ENCODE results near the gene KCTD10.
"Not testable (repeated sequence)": the region's sequence is repeated elsewhere in the genome, so short reads cannot be mapped to it uniquely, and the experiment has no call there.

KCTD10 gene

GRCh38 chr12:109432842-109433304, 44.2 kb downstream of the KCTD10 start:
- in situ Hi-C loops (cut with HindIII; ENCODE audit: low sequenced_read_pairs) = no loop called here
- H3K4me3 ChIP-seq (ENCODE audit: low read depth, low read length) = no peak overlapping the region
- TF ChIP-seq, protein P1, sequence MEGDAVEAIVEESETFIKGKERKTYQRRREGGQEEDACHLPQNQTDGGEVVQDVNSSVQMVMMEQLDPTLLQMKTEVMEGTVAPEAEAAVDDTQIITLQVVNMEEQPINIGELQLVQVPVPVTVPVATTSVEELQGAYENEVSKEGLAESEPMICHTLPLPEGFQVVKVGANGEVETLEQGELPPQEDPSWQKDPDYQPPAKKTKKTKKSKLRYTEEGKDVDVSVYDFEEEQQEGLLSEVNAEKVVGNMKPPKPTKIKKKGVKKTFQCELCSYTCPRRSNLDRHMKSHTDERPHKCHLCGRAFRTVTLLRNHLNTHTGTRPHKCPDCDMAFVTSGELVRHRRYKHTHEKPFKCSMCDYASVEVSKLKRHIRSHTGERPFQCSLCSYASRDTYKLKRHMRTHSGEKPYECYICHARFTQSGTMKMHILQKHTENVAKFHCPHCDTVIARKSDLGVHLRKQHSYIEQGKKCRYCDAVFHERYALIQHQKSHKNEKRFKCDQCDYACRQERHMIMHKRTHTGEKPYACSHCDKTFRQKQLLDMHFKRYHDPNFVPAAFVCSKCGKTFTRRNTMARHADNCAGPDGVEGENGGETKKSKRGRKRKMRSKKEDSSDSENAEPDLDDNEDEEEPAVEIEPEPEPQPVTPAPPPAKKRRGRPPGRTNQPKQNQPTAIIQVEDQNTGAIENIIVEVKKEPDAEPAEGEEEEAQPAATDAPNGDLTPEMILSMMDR (IDR thresholded peaks at IDR 0.05; ENCODE audit: low read depth, low read length) = peak; percentile 98
- peak; percentile 89 for DNase-seq (ENCODE audit: low read depth, low spot score)

DNA sequence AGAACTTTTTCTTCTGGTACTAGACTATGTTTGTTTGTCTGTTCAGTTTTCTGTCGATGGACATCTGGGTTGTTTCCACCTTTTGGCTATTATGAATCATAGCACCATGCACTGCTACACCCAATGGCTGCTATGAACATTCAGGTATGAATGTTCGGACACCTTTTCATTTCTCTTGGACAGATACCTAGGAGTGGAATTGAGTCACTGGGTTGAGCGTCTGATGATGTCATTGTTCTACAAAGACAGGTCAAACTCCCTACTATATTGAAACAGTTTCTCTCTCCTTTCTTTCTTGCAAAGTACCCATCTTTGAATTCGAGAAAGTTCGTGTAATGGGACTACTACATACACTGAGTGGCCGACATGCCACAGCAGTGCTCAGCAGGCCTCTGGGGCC, 44.7 kb downstream of the KCTD10 start:
- TF ChIP-seq, protein P1 (IDR thresholded peaks at IDR 0.05; ENCODE audit: low read depth, low read length) = no peak
- no peak overlapping the region for H3K4me3 ChIP-seq (ENCODE audit: low read depth, low read length)
- no peak for DNase-seq (ENCODE audit: low read depth, low spot score)
- in situ Hi-C loops (cut with HindIII; ENCODE audit: low sequenced_read_pairs) = no loop called here

DNA sequence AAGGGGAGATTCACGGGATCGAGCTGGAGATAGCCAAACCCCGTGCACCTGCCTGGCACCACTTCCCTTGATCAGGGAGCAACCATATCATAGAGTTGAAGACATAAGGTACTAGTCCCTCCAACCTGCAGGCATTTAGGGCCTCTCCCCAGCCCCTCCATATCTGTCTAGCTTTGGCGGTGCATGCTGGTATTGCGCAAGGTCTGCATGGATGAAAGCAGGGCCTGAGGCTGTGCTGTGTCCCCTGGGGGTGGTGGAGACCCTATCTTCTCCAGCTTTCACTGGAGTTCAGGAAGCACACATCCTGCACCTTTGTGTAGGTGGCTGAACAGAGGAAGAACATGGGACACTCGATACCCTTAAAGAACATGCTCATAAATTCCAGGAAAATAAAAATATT, 46.9 kb downstream of the KCTD10 start:
- TF ChIP-seq, protein P1 (IDR thresholded peaks at IDR 0.05; ENCODE audit: low read depth, low read length) = no peak
- DNase-seq (ENCODE audit: low read depth, low spot score) = no peak
- no peak overlapping the region for H3K4me3 ChIP-seq (ENCODE audit: low read depth, low read length)
- in situ Hi-C loops (cut with HindIII; ENCODE audit: low sequenced_read_pairs) = no loop called here

- in situ Hi-C loops (cut with HindIII; ENCODE audit: low sequenced_read_pairs); H3K4me3 ChIP-seq (ENCODE audit: low read depth, low read length); DNase-seq (ENCODE audit: low read depth, low spot score): not testable (repeated sequence)
Measured at GRCh38 chr12:109428804-109429203, 48.3 kb downstream of the KCTD10 start.

GRCh38 chr12:109428037-109428629, 49.0 kb downstream of the KCTD10 start:
- H3K4me3 ChIP-seq (ENCODE audit: low read depth, low read length) = no peak overlapping the region
- in situ Hi-C loops (cut with HindIII; ENCODE audit: low sequenced_read_pairs) = no loop called here
- DNase-seq (ENCODE audit: low read depth, low spot score) = peak; percentile 86
- TF ChIP-seq, protein P1 (IDR thresholded peaks at IDR 0.05; ENCODE audit: low read depth, low read length) = peak; percentile 99

- in situ Hi-C loops (cut with HindIII; ENCODE audit: low sequenced_read_pairs) = no loop called here
- H3K4me3 ChIP-seq (ENCODE audit: low read depth, low read length) = no peak overlapping the region
- TF ChIP-seq, protein P1 (IDR thresholded peaks at IDR 0.05; ENCODE audit: low read depth, low read length) = no peak
Measured at GRCh38 chr12:109423392-109423791, 53.7 kb downstream of the KCTD10 start.

GRCh38 chr12:109422251-109422650, 54.8 kb downstream of the KCTD10 start:
- DNase-seq (ENCODE audit: low read depth, low spot score) = no peak
- TF ChIP-seq, protein P1 (IDR thresholded peaks at IDR 0.05; ENCODE audit: low read depth, low read length) = no peak
- in situ Hi-C loops (cut with HindIII; ENCODE audit: low sequenced_read_pairs) = no loop called here
- no peak overlapping the region for H3K4me3 ChIP-seq (ENCODE audit: low read depth, low read length)

More at GRCh38 chr12:109423392-109423791, 53.7 kb downstream of the KCTD10 start:
- DNase-seq (ENCODE audit: low read depth, low spot score) = no peak
